Measurements from ENCODE around the gene CWC15. TPM values are rescaled to one million over a fixed set of nuclear protein-coding genes. Genes with fewer than 3 reads are reported as not detected.

CWC15 gene
- total RNA-seq, 4 donors from 2014 or later, result 47.1 to 58.7 (median 53.4) TPM

Other genes starting within 250 kb of the CWC15 start
- 10 to 100 TPM; 21.8 to 46.7 (median 32.9) TPM for gene AMOTL1, start 205.2 kb downstream of the CWC15 start, total RNA-seq
- under 1 TPM; 0.16 to 0.88 (median 0.46) TPM for gene KDM4D, start 153 bp upstream of the CWC15 start, total RNA-seq
- gene KDM4E, start 51.7 kb upstream of the CWC15 start, total RNA-seq, result not detected
- not detected for gene KDM4F, start 75.9 kb upstream of the CWC15 start, total RNA-seq
- 10 to 100 TPM; 25.8 to 33.7 (median 28.3) TPM for gene SRSF8, start 93.4 kb upstream of the CWC15 start, total RNA-seq
- gene ENDOD1, start 116.3 kb upstream of the CWC15 start, total RNA-seq, result 10 to 100 TPM; 22.8 to 33.7 (median 26.3) TPM